ENCODE data around the gene PEAK1. TPM values are rescaled to one million over a fixed set of nuclear protein-coding genes. Genes with fewer than 3 reads are reported as not detected.

Gene PEAK1
- total RNA-seq, 2 experiments from 2014 or later = 9.2 to 11.0 TPM

GRCh38 chr15:77084436-77084835 is 335.5 kb downstream of the PEAK1 start:
- Histone ChIP-seq H3K36me3 (ENCODE audit: insufficient read depth, low read length) (no peaks in the 10 kb centered on the region), H3K4me3 (ENCODE audit: low read length) (no peak overlapping the region), H3K27ac (ENCODE audit: low read depth in 1 of 2, low read length in 2 of 2) (no peak overlapping the region)

DNA sequence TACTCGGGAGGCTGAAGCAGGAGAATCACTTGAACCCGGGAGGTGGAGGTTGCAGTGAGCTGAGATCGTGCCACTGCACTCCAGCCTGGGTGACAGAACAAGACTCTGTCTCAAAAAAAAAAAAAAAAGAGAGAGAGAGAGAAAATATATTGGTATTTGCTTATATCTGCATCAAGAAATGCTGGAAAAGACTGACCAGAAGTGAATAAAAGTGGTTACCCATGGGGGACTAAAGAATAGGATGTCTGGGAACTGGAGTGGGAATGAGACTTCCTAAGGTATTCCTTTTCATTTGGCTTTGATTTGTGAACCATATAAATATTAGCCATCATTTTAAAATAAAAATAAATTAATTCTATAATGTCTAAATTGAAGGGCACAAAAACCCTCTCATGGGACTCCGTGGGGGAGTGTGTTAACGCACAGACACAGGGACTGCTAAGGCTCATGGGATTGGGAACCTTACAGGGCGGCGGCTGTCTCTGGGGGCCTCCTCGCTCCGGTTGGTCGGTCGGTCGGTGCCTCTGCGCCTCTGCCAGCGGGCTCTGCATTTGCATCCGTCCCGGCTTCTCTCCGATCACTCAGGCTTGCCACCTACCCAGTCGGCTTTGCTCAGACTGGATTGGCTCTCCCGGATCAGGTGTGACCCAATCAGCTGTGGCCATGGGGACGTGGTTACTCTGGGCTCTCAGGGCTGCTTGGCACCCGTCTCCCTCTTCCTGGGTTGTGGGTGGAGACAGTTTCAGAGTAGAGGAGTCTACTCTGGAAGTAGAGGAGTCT is 336.3 kb downstream of the PEAK1 start:
- peak overlapping the region; percentile 30 for H3K4me3 Mint-ChIP-seq

More at GRCh38 chr15:77084436-77084835, 335.5 kb downstream of the PEAK1 start:
- ATAC-seq (ENCODE audit: poor library complexity) (no peak), DNase-seq (no peak)
- H3K27me3 ChIP-seq (ENCODE audit: control insufficient read depth in 1 of 2, insufficient read depth in 2 of 2, low read length in 2 of 2) = no peaks in the 10 kb centered on the region
- peaks cover 14% of the 10 kb centered on the region for H3K4me1 Mint-ChIP-seq (ENCODE audit: low read depth)
- H3K4me3 Mint-ChIP-seq = no peak overlapping the region
- ChIA-PET POLR2A (no interaction called here), CTCF (no interaction called here)
- peaks cover 15% of the 10 kb centered on the region for H3K4me1 ChIP-seq (ENCODE audit: insufficient read depth, low read length)
- TF ChIP-seq, protein P1, sequence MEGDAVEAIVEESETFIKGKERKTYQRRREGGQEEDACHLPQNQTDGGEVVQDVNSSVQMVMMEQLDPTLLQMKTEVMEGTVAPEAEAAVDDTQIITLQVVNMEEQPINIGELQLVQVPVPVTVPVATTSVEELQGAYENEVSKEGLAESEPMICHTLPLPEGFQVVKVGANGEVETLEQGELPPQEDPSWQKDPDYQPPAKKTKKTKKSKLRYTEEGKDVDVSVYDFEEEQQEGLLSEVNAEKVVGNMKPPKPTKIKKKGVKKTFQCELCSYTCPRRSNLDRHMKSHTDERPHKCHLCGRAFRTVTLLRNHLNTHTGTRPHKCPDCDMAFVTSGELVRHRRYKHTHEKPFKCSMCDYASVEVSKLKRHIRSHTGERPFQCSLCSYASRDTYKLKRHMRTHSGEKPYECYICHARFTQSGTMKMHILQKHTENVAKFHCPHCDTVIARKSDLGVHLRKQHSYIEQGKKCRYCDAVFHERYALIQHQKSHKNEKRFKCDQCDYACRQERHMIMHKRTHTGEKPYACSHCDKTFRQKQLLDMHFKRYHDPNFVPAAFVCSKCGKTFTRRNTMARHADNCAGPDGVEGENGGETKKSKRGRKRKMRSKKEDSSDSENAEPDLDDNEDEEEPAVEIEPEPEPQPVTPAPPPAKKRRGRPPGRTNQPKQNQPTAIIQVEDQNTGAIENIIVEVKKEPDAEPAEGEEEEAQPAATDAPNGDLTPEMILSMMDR (IDR thresholded peaks at IDR 0.05) = no peak
- H3K9me3 ChIP-seq (ENCODE audit: control insufficient read depth in 1 of 2, insufficient read depth in 1 of 2, low read length in 2 of 2) = no peaks in the 10 kb centered on the region
- no peak overlapping the region for H3K27ac Mint-ChIP-seq
- no peaks in the 10 kb centered on the region for H3K27me3 Mint-ChIP-seq
- no peaks in the 10 kb centered on the region for H3K36me3 Mint-ChIP-seq (ENCODE audit: low read depth)
- intact Hi-C loops (cut with DNase I, micrococcal nuclease) = loop anchor here in 1 of 2 experiments (10.0 kb wide), 1 partner anchor 760 kb away; no protein-coding TSS in a partner anchor
- H3K9me3 Mint-ChIP-seq = no peaks in the 10 kb centered on the region

DNA sequence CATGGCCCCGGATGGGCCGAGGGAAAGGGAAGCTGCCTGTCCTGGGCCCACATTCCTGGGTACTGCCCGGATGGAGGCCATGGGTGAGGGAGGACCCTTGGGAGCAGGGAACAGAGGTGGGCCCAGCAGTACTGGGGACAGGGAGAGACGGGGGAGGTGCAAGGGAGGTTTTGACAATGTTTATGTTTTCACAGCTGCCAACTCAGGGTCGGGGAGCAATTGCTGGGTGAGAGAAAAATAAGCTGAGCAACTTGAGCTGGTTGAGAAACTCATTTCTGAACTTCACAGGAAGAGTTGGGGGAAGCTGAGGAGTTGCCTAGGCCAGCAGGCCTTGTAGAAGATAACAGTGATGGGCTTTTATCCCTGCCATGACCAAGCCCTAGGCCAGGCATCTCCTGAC is 337.9 kb downstream of the PEAK1 start:
- TF ChIP-seq, protein P1 (IDR thresholded peaks at IDR 0.05) = no peak
- no peak overlapping the region for H3K27ac ChIP-seq (ENCODE audit: low read depth in 1 of 2, low read length in 2 of 2)
- H3K27me3 ChIP-seq (ENCODE audit: control insufficient read depth in 1 of 2, insufficient read depth in 2 of 2, low read length in 2 of 2) = no peaks in the 10 kb centered on the region
- H3K36me3 Mint-ChIP-seq (ENCODE audit: low read depth) = no peaks in the 10 kb centered on the region
- ChIA-PET POLR2A (interaction anchor here (0.6 to 1.1 kb wide), 2 partner anchors 11 to 106 kb away, joined by 3 read pairs; partner anchors contain the start of gene TSPAN3), CTCF (no interaction called here)
- H3K36me3 ChIP-seq (ENCODE audit: insufficient read depth, low read length) = no peaks in the 10 kb centered on the region
- no peaks in the 10 kb centered on the region for H3K27me3 Mint-ChIP-seq
- H3K4me3 Mint-ChIP-seq = no peak overlapping the region
- ATAC-seq (ENCODE audit: poor library complexity) (no peak), DNase-seq (no peak)
- intact Hi-C loops (cut with DNase I, micrococcal nuclease) = loop anchor here in 1 of 2 experiments (10.0 kb wide), 1 partner anchor 757 kb away; no protein-coding TSS in a partner anchor
- no peaks in the 10 kb centered on the region for H3K9me3 Mint-ChIP-seq
- no peaks in the 10 kb centered on the region for H3K9me3 ChIP-seq (ENCODE audit: control insufficient read depth in 1 of 2, insufficient read depth in 1 of 2, low read length in 2 of 2)
- no peak overlapping the region for H3K4me3 ChIP-seq (ENCODE audit: low read length)
- H3K4me1 Mint-ChIP-seq (ENCODE audit: low read depth) = peaks cover 14% of the 10 kb centered on the region
- H3K4me1 ChIP-seq (ENCODE audit: insufficient read depth, low read length) = peaks cover 15% of the 10 kb centered on the region
- no peak overlapping the region for H3K27ac Mint-ChIP-seq

More for the DNA sequence above, 336.3 kb downstream of the PEAK1 start:
- TF ChIP-seq, protein P1 (IDR thresholded peaks at IDR 0.05) = no peak
- H3K27ac Mint-ChIP-seq = no peak overlapping the region
- no peaks in the 10 kb centered on the region for H3K27me3 ChIP-seq (ENCODE audit: control insufficient read depth in 1 of 2, insufficient read depth in 2 of 2, low read length in 2 of 2)
- ATAC-seq (ENCODE audit: poor library complexity) (peak; percentile 96), DNase-seq (peak; percentile 24 to 85 (median 42))
- ChIA-PET POLR2A (no interaction called here), CTCF (no interaction called here)
- H3K36me3 ChIP-seq (ENCODE audit: insufficient read depth, low read length) = no peaks in the 10 kb centered on the region
- H3K36me3 Mint-ChIP-seq (ENCODE audit: low read depth) = no peaks in the 10 kb centered on the region
- peaks cover 14% of the 10 kb centered on the region for H3K4me1 Mint-ChIP-seq (ENCODE audit: low read depth)
- intact Hi-C loops (cut with DNase I, micrococcal nuclease) = loop anchor here in 1 of 2 experiments (10.0 kb wide), 1 partner anchor 759 kb away; no protein-coding TSS in a partner anchor
- peaks cover 15% of the 10 kb centered on the region for H3K4me1 ChIP-seq (ENCODE audit: insufficient read depth, low read length)
- H3K27me3 Mint-ChIP-seq = no peaks in the 10 kb centered on the region
- H3K4me3 ChIP-seq (ENCODE audit: low read length) = peak overlapping the region; percentile 30
- no peaks in the 10 kb centered on the region for H3K9me3 ChIP-seq (ENCODE audit: control insufficient read depth in 1 of 2, insufficient read depth in 1 of 2, low read length in 2 of 2)
- no peaks in the 10 kb centered on the region for H3K9me3 Mint-ChIP-seq
- H3K27ac ChIP-seq (ENCODE audit: low read depth in 1 of 2, low read length in 2 of 2) = no peak overlapping the region

Data from CD4-positive, alpha-beta T cell (primary cell).